HEK293 (cell line): Measurements from ENCODE around the gene DACH2.

ENCODE experiments used
- CTCF ChIA-PET: fragments of 350-600 bp; formaldehyde crosslinking; extraction: SDS; loops from one replicate; lab custom pipeline; 2021; ENCODE audit warnings: antibody characterized with exemption; lab: Yijun Ruan, JAX
- POLR2A ChIA-PET: fragments of 300-600 bp; formaldehyde crosslinking; extraction: SDS; loops from one replicate; lab custom pipeline; 2020; ENCODE audit warnings: antibody characterized with exemption, inconsistent platforms; lab: Yijun Ruan, JAX
- H3K27ac ChIP-seq: fragments of 200-500 bp; sonication (Bioruptor generic); 2 replicates; pipeline ENCODE4 v1.5.1; 2014; ENCODE audit warnings: low read depth, low read length, control low read depth, inconsistent platforms; ENCODE audit errors: extremely low read depth
- H3K36me3 ChIP-seq, 2 experiments: fragments of 200-500 bp in 1 of 2; sonication (Bioruptor generic) in 1 of 2; 1 replicate in 1 of 2; 2 replicates in 1 of 2; pipeline ENCODE4 v1.5.1; 2014 to 2017; ENCODE audit warnings: inconsistent platforms in 2 of 2, low read length in 2 of 2; ENCODE audit not compliant: control insufficient read depth in 2 of 2, insufficient read depth in 1 of 2
- H3K4me1 ChIP-seq: fragments of 200-500 bp; sonication (Bioruptor generic); 2 replicates; pipeline ENCODE4 v1.5.1; 2014; ENCODE audit warnings: mild to moderate bottlenecking, low read length, inconsistent platforms; ENCODE audit not compliant: control insufficient read depth, insufficient read depth
- H3K4me3 ChIP-seq: 2 replicates; pipeline ENCODE4 v1.5.1; 2011; ENCODE audit warnings: low read depth, mild to moderate bottlenecking, control low read depth, low read length, moderate library complexity
- H3K9me3 ChIP-seq: fragments of 200-500 bp; sonication (Bioruptor generic); 2 replicates; pipeline ENCODE4 v1.5.1; 2014; ENCODE audit warnings: low read depth, low read length, inconsistent platforms; ENCODE audit not compliant: control insufficient read depth, insufficient read depth
- KLF9 ChIP-seq: fragments of 450-650 bp; formaldehyde crosslinking; IDR thresholded peaks from 2 replicates; pipeline ENCODE4 v1.5.1; 2016; ENCODE audit warnings: missing biosample characterization, missing genetic modification characterization, low read depth
- PATZ1 ChIP-seq: fragments of 450-650 bp; formaldehyde crosslinking; IDR thresholded peaks from 2 replicates; pipeline ENCODE4 v1.5.1; 2016; ENCODE audit warnings: missing biosample characterization, missing genetic modification characterization
- SP2 ChIP-seq: fragments of 450-650 bp; formaldehyde crosslinking; IDR thresholded peaks from 2 replicates; pipeline ENCODE4 v1.5.1; 2016; ENCODE audit warnings: missing biosample characterization, missing genetic modification characterization
- ZBTB17 ChIP-seq: fragments of 450-650 bp; formaldehyde crosslinking; IDR thresholded peaks from 2 replicates; pipeline ENCODE4 v1.5.1; 2016; ENCODE audit warnings: missing biosample characterization, missing genetic modification characterization
- ZFP69B ChIP-seq: fragments of 450-650 bp; formaldehyde crosslinking; IDR thresholded peaks from 2 replicates; pipeline ENCODE4 v1.5.1; 2016; ENCODE audit warnings: missing biosample characterization, missing genetic modification characterization
- ZNF157 ChIP-seq: fragments of 450-650 bp; formaldehyde crosslinking; IDR thresholded peaks from 2 replicates; pipeline ENCODE4 v1.5.1; 2016; ENCODE audit warnings: missing biosample characterization, missing genetic modification characterization
- ZNF335 ChIP-seq: fragments of 450-650 bp; formaldehyde crosslinking; conservative IDR thresholded peaks from 2 replicates; pipeline ENCODE4 v1.5.1; 2016; ENCODE audit warnings: missing biosample characterization, missing genetic modification characterization
- ZNF391 ChIP-seq: fragments of 450-650 bp; formaldehyde crosslinking; IDR thresholded peaks from 2 replicates; pipeline ENCODE4 v1.5.1; 2016; ENCODE audit warnings: low read depth, missing biosample characterization, missing genetic modification characterization, borderline replicate concordance
- ZNF394 ChIP-seq: fragments of 450-650 bp; formaldehyde crosslinking; IDR thresholded peaks from 2 replicates; pipeline ENCODE4 v1.5.1; 2016; ENCODE audit warnings: missing biosample characterization, missing genetic modification characterization, mild to moderate bottlenecking, moderate library complexity, borderline replicate concordance
- ZNF530 ChIP-seq: fragments of 450-650 bp; formaldehyde crosslinking; IDR thresholded peaks from 2 replicates; pipeline ENCODE4 v1.5.1; 2016; ENCODE audit warnings: low read depth, missing biosample characterization, missing genetic modification characterization
- TF ChIP-seq, protein P1 (sequence below): fragments of 450-650 bp; formaldehyde crosslinking; IDR thresholded peaks from 2 replicates; pipeline ENCODE4 v1.5.1; 2016; ENCODE audit warnings: missing biosample characterization, missing genetic modification characterization
- TF ChIP-seq, protein P2 (sequence below): fragments of 450-650 bp; formaldehyde crosslinking; IDR thresholded peaks from 2 replicates; pipeline ENCODE4 v1.5.1; 2016; ENCODE audit warnings: missing biosample characterization, missing genetic modification characterization, low read depth
- TF ChIP-seq, protein P3 (sequence below): fragments of 450-650 bp; formaldehyde crosslinking; IDR thresholded peaks from 2 replicates; pipeline ENCODE4 v1.5.0; 2017; ENCODE audit warnings: missing biosample characterization, missing genetic modification characterization, borderline replicate concordance

Gene DACH2

GRCh38 chrX:86148024-86148511 is at the start of gene DACH2:
Gene DACH2, plus strand, starts transcription at chrX:86148451.
- no peak for TF ChIP-seq ZNF530 (tag by site-specific recombination)
- TF ChIP-seq PATZ1, result no peak
- no peak for TF ChIP-seq ZFP69B (tag by site-specific recombination)
- TF ChIP-seq, protein P1, sequence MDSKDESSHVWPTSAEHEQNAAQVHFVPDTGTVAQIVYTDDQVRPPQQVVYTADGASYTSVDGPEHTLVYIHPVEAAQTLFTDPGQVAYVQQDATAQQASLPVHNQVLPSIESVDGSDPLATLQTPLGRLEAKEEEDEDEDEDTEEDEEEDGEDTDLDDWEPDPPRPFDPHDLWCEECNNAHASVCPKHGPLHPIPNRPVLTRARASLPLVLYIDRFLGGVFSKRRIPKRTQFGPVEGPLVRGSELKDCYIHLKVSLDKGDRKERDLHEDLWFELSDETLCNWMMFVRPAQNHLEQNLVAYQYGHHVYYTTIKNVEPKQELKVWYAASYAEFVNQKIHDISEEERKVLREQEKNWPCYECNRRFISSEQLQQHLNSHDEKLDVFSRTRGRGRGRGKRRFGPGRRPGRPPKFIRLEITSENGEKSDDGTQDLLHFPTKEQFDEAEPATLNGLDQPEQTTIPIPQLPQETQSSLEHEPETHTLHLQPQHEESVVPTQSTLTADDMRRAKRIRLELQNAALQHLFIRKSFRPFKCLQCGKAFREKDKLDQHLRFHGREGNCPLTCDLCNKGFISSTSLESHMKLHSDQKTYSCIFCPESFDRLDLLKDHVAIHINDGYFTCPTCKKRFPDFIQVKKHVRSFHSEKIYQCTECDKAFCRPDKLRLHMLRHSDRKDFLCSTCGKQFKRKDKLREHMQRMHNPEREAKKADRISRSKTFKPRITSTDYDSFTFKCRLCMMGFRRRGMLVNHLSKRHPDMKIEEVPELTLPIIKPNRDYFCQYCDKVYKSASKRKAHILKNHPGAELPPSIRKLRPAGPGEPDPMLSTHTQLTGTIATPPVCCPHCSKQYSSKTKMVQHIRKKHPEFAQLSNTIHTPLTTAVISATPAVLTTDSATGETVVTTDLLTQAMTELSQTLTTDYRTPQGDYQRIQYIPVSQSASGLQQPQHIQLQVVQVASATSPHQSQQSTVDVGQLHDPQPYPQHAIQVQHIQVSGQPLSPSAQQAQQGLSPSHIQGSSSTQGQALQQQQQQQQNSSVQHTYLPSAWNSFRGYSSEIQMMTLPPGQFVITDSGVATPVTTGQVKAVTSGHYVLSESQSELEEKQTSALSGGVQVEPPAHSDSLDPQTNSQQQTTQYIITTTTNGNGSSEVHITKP (tag by site-specific recombination), result peak; percentile 62
- TF ChIP-seq SP2 (tag by site-specific recombination), result peak; percentile 62
- TF ChIP-seq, protein P2, sequence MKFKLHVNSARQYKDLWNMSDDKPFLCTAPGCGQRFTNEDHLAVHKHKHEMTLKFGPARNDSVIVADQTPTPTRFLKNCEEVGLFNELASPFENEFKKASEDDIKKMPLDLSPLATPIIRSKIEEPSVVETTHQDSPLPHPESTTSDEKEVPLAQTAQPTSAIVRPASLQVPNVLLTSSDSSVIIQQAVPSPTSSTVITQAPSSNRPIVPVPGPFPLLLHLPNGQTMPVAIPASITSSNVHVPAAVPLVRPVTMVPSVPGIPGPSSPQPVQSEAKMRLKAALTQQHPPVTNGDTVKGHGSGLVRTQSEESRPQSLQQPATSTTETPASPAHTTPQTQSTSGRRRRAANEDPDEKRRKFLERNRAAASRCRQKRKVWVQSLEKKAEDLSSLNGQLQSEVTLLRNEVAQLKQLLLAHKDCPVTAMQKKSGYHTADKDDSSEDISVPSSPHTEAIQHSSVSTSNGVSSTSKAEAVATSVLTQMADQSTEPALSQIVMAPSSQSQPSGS, result no peak
- TF ChIP-seq ZNF335, result 0 out of 2 replicates have a peak, but pooled peaks have one; percentile 20
- TF ChIP-seq, protein P3, sequence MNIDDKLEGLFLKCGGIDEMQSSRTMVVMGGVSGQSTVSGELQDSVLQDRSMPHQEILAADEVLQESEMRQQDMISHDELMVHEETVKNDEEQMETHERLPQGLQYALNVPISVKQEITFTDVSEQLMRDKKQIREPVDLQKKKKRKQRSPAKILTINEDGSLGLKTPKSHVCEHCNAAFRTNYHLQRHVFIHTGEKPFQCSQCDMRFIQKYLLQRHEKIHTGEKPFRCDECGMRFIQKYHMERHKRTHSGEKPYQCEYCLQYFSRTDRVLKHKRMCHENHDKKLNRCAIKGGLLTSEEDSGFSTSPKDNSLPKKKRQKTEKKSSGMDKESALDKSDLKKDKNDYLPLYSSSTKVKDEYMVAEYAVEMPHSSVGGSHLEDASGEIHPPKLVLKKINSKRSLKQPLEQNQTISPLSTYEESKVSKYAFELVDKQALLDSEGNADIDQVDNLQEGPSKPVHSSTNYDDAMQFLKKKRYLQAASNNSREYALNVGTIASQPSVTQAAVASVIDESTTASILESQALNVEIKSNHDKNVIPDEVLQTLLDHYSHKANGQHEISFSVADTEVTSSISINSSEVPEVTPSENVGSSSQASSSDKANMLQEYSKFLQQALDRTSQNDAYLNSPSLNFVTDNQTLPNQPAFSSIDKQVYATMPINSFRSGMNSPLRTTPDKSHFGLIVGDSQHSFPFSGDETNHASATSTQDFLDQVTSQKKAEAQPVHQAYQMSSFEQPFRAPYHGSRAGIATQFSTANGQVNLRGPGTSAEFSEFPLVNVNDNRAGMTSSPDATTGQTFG (tag by site-specific recombination), result no peak
- ChIA-PET CTCF (interaction anchor here (3.4 kb wide), 1 partner anchor 14 kb away, joined by 13 read pairs; no protein-coding TSS in a partner anchor), POLR2A (no interaction called here)
- no peaks in the 10 kb centered on the region for H3K4me1 ChIP-seq
- peak within 1 kb of the TSS; percentile 42 for H3K4me3 ChIP-seq
- peaks cover 3% of the 10 kb centered on the region for H3K9me3 ChIP-seq
- H3K27ac ChIP-seq, result no peak within 1 kb of the TSS
- 0 out of 3 replicates have a peak, but pooled peaks cover 0 to 3% of the 10 kb centered on the region in 2 experiments for H3K36me3 ChIP-seq

- CTCF ChIA-PET, result no interaction called here
- TF ChIP-seq KLF9 (tag by site-specific recombination) (no peak), SP2 (tag by site-specific recombination) (no peak), PATZ1 (no peak), ZNF157 (no peak), ZNF391 (tag by site-specific recombination) (no peak), ZBTB17 (tag by site-specific recombination) (no peak), ZNF394 (no peak)
- TF ChIP-seq, all 188 proteins: peak for 0
- H3K36me3 ChIP-seq, result no peaks in the 10 kb centered on the region
- H3K4me1 ChIP-seq, result no peaks in the 10 kb centered on the region
- no peak overlapping the region for H3K27ac ChIP-seq
- POLR2A ChIA-PET, result no interaction called here
- no peaks in the 10 kb centered on the region for H3K9me3 ChIP-seq
- H3K4me3 ChIP-seq, result no peak overlapping the region
Measured at GRCh38 chrX:86102341-86102740, 45.9 kb upstream of the DACH2 start.
